CD8-positive, alpha-beta memory T cell (primary cell): ENCODE measurements around the gene MYOM1. TPM values are rescaled to one million over a fixed set of nuclear protein-coding genes. Genes with fewer than 3 reads are reported as not detected.

Source experiments
- CTCF ChIA-PET: fragments of 350-600 bp; sonication (Branson Sonifier 250); formaldehyde crosslinking; loops from one replicate; lab custom pipeline; 2021; ENCODE audit warnings: antibody characterized with exemption; lab: Charles Lee
- POLR2A ChIA-PET: fragments of 350-600 bp; sonication (Branson Sonifier 250); formaldehyde crosslinking; loops from one replicate; lab custom pipeline; 2021; ENCODE audit warnings: antibody characterized with exemption; lab: Charles Lee
- DNase-seq, 5 donors: peaks; one replicate each; pipeline versions ENCODE4 v3.0.0 to v3.0.0-alpha.2; 2020 to 2022; ENCODE audit warnings: mixed read lengths in 1 of 5
- H3K27ac ChIP-seq: one replicate; pipeline ENCODE4 v1.7.0; 2013; ENCODE audit warnings: low read depth, mild to moderate bottlenecking, low read length, moderate library complexity
- H3K27me3 ChIP-seq: 2 replicates; pipeline ENCODE4 v1.7.0; 2013; ENCODE audit warnings: low read length, mild to moderate bottlenecking; ENCODE audit not compliant: insufficient read depth, poor library complexity, severe bottlenecking
- H3K36me3 ChIP-seq: 2 replicates; pipeline ENCODE4 v1.7.0; 2013; ENCODE audit warnings: mild to moderate bottlenecking, low read length, moderate library complexity; ENCODE audit not compliant: insufficient read depth
- H3K4me1 ChIP-seq: 2 replicates; pipeline ENCODE4 v1.7.0; 2013; ENCODE audit warnings: mild to moderate bottlenecking, low read length, moderate library complexity; ENCODE audit not compliant: insufficient read depth
- H3K4me3 ChIP-seq: 2 replicates; pipeline ENCODE4 v1.7.0; 2013; ENCODE audit warnings: mild to moderate bottlenecking, low read length
- H3K9me3 ChIP-seq: 2 replicates; pipeline ENCODE4 v1.7.0; 2013; ENCODE audit warnings: mild to moderate bottlenecking, low read length
- H3K27ac Mint-ChIP-seq, 8 donors: one replicate each; pipeline ENCODE4 v1.8.0; 2020 to 2021; ENCODE audit warnings: mixed read lengths in 8 of 8, mild to moderate bottlenecking in 6 of 8, inconsistent platforms in 3 of 8, moderate library complexity in 3 of 8
- H3K27me3 Mint-ChIP-seq, 2 donors: one replicate each; pipeline ENCODE4 v1.8.0; 2020 to 2021; ENCODE audit warnings: mixed read lengths in 2 of 2, mild to moderate bottlenecking in 1 of 2, moderate library complexity in 1 of 2
- H3K36me3 Mint-ChIP-seq, 3 donors: one replicate each; pipeline ENCODE4 v1.8.0; 2020 to 2021; ENCODE audit warnings: mixed read lengths in 3 of 3, inconsistent platforms in 1 of 3, mild to moderate bottlenecking in 1 of 3
- H3K4me1 Mint-ChIP-seq, 3 donors: one replicate each; pipeline ENCODE4 v1.8.0; 2020 to 2021; ENCODE audit warnings: mixed read lengths in 3 of 3, inconsistent platforms in 1 of 3, mild to moderate bottlenecking in 1 of 3
- H3K4me3 Mint-ChIP-seq, 7 donors: one replicate each; pipeline ENCODE4 v1.8.0; 2020 to 2021; ENCODE audit warnings: mixed read lengths in 7 of 7, mild to moderate bottlenecking in 6 of 7, moderate library complexity in 4 of 7, inconsistent platforms in 2 of 7
- H3K9me3 Mint-ChIP-seq, 5 donors: one replicate each; pipeline ENCODE4 v1.8.0; 2020 to 2022; ENCODE audit warnings: mixed read lengths in 5 of 5, mild to moderate bottlenecking in 3 of 5, moderate library complexity in 2 of 5, inconsistent platforms in 1 of 5
- polyA plus RNA-seq: library from polyadenylated mRNA; unstranded; fragments of 300-500 nt; fragmentation: Illumina TruSeq; gene quantifications from one replicate; pipeline ENCODE4 v1.2.3, GENCODE V29; 2021
- total RNA-seq, 2 experiments: library from RNA; stranded (reverse); gene quantifications; one replicate each; pipeline ENCODE4 v1.2.3, GENCODE V29; 2021

Gene MYOM1
- total and polyA plus RNA-seq, 3 experiments from 2014 or later = 0.84 to 1.2 (median 0.92) TPM

- H3K27me3 ChIP-seq = no peaks in the 10 kb centered on the region
- H3K4me3 ChIP-seq = peak overlapping the region; percentile 96
- Mint-ChIP-seq H3K27me3 (peaks cover 0 to 2% of the 10 kb centered on the region in 2 donors), H3K4me3 (peak overlapping the region; percentile 92 to 98 (median 94)), H3K4me1 (peaks cover 51 to 73% (median 65%) of the 10 kb centered on the region in 3 donors), H3K9me3 (no peaks in the 10 kb centered on the region), H3K27ac (peak overlapping the region; percentile 85 to 98 (median 94)), H3K36me3 (peaks cover 10 to 40% (median 11%) of the 10 kb centered on the region in 3 donors)
- peaks cover 43% of the 10 kb centered on the region for H3K4me1 ChIP-seq
- H3K27ac ChIP-seq = peak overlapping the region; percentile 96
- CTCF ChIA-PET = interaction anchor here (0.9 to 5.7 kb wide), 15 partner anchors 8 to 346 kb away, joined by 3 to 42 read pairs (median 9); partner anchors contain the start of gene MYL12B
- POLR2A ChIA-PET = interaction anchor here (0.6 to 8.7 kb wide), 21 partner anchors 8 to 643 kb away, joined by 3 to 134 read pairs (median 5); partner anchors contain the start of genes MYL12B and SMCHD1
- no peak for DNase-seq
- H3K36me3 ChIP-seq = peaks cover 10% of the 10 kb centered on the region
- no peaks in the 10 kb centered on the region for H3K9me3 ChIP-seq
Measured at GRCh38 chr18:3248062-3248657, 28.4 kb upstream of the MYOM1 start.

GRCh38 chr18:3247240-3248061, 27.7 kb upstream of the MYOM1 start, which contains the start of gene MYL12A:
MYL12A (plus strand) TSS chr18:3247801; CDS start chr18:3253248, 5,447 bp downstream.
- peaks cover 0 to 2% of the 10 kb centered on the region in 2 donors for H3K27me3 Mint-ChIP-seq
- DNase-seq = peak; percentile 78 to 93 (median 86)
- ChIA-PET POLR2A (interaction anchor here (0.6 to 8.7 kb wide), 30 partner anchors 8 to 642 kb away, joined by 3 to 134 read pairs (median 4); partner anchors contain the start of genes MYL12B and SMCHD1), CTCF (interaction anchor here (0.9 to 5.7 kb wide), 23 partner anchors 8 to 346 kb away, joined by 3 to 42 read pairs (median 6); partner anchors contain the start of gene MYL12B)
- Histone ChIP-seq H3K4me3 (peak within 1 kb of the TSS; percentile 96), H3K4me1 (peaks cover 36% of the 10 kb centered on the region), H3K9me3 (no peaks in the 10 kb centered on the region), H3K27me3 (no peaks in the 10 kb centered on the region), H3K36me3 (peaks cover 6% of the 10 kb centered on the region), H3K27ac (peak within 1 kb of the TSS; percentile 96)
- H3K4me3 Mint-ChIP-seq = peak within 1 kb of the TSS; percentile 92 to 98 (median 94)
- peaks cover 7 to 33% (median 8%) of the 10 kb centered on the region in 3 donors for H3K36me3 Mint-ChIP-seq
- H3K27ac Mint-ChIP-seq = peak within 1 kb of the TSS; percentile 91 to 98 (median 97)
- H3K9me3 Mint-ChIP-seq = no peaks in the 10 kb centered on the region
- H3K4me1 Mint-ChIP-seq = peaks cover 43 to 66% (median 58%) of the 10 kb centered on the region in 3 donors

GRCh38 chr18:3246635-3247239, 27.0 kb upstream of the MYOM1 start:
- peak in 2 of 5 donors; percentile 3 to 15 for DNase-seq
- no peaks in the 10 kb centered on the region for H3K9me3 ChIP-seq
- peak overlapping the region; percentile 96 for H3K4me3 ChIP-seq
- peak overlapping the region; percentile 96 for H3K27ac ChIP-seq
- H3K9me3 Mint-ChIP-seq = peaks cover 0 to 7% (median 5%) of the 10 kb centered on the region in 5 donors
- H3K27me3 Mint-ChIP-seq = peaks cover 0 to 2% of the 10 kb centered on the region in 2 donors
- peaks cover 28% of the 10 kb centered on the region for H3K4me1 ChIP-seq
- peaks cover 9 to 36% (median 15%) of the 10 kb centered on the region in 3 donors for H3K36me3 Mint-ChIP-seq
- no peaks in the 10 kb centered on the region for H3K27me3 ChIP-seq
- H3K4me3 Mint-ChIP-seq = peak overlapping the region; percentile 92 to 98 (median 94)
- H3K36me3 ChIP-seq = peaks cover 6% of the 10 kb centered on the region
- CTCF ChIA-PET = interaction anchor here (0.6 to 5.7 kb wide), 37 partner anchors 9 to 420 kb away, joined by 3 to 42 read pairs (median 5); partner anchors contain the start of gene MYL12B
- POLR2A ChIA-PET = interaction anchor here (0.6 to 8.7 kb wide), 17 partner anchors 9 to 347 kb away, joined by 3 to 134 read pairs (median 5); partner anchors contain the start of gene MYL12B
- H3K27ac Mint-ChIP-seq = peak overlapping the region; percentile 91 to 98 (median 97)
- H3K4me1 Mint-ChIP-seq = peaks cover 38 to 59% (median 51%) of the 10 kb centered on the region in 3 donors

GRCh38 chr18:3245853-3246634, 26.3 kb upstream of the MYOM1 start:
- H3K27ac ChIP-seq = peak overlapping the region; percentile 96
- POLR2A ChIA-PET = interaction anchor here (0.6 to 8.7 kb wide), 10 partner anchors 15 to 348 kb away, joined by 3 to 134 read pairs (median 4); partner anchors contain the start of genes LPIN2 and MYL12B
- peak overlapping the region; percentile 92 to 98 (median 94) for H3K4me3 Mint-ChIP-seq
- H3K36me3 Mint-ChIP-seq = peaks cover 9 to 39% (median 18%) of the 10 kb centered on the region in 3 donors
- peak overlapping the region; percentile 96 for H3K4me3 ChIP-seq
- peaks cover 6% of the 10 kb centered on the region for H3K36me3 ChIP-seq
- CTCF ChIA-PET = interaction anchor here (0.6 to 5.7 kb wide), 36 partner anchors 8 to 420 kb away, joined by 3 to 42 read pairs (median 4); partner anchors contain the start of gene MYL12B
- H3K4me1 ChIP-seq = peaks cover 23% of the 10 kb centered on the region
- H3K4me1 Mint-ChIP-seq = peaks cover 33 to 53% (median 45%) of the 10 kb centered on the region in 3 donors
- peaks cover 0 to 2% of the 10 kb centered on the region in 2 donors for H3K27me3 Mint-ChIP-seq
- DNase-seq = peak; percentile 62 to 83 (median 69)
- peaks cover 0 to 11% (median 5%) of the 10 kb centered on the region in 5 donors for H3K9me3 Mint-ChIP-seq
- peak overlapping the region; percentile 91 to 98 (median 97) for H3K27ac Mint-ChIP-seq
- H3K27me3 ChIP-seq = no peaks in the 10 kb centered on the region
- no peaks in the 10 kb centered on the region for H3K9me3 ChIP-seq

DNA sequence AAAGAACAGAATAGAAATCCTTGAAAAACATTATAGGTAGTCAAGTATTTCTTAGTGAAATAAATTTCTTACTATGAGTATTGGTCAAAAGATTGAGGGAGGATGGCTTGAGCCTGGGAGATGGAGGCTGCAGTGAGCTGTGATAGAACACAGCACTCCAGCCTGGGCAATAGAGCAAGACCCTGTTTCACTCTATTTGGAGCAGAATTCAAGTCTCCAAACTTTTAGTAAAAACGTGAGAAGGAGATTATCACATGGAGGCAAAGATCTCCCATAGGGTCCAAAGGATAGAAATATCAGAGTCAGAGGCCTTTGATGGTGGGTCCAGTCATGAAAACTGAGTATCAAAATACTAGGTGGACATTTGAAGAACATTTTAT, 25.4 kb upstream of the MYOM1 start:
- H3K4me3 Mint-ChIP-seq = peak overlapping the region; percentile 92 to 98 (median 94)
- peaks cover 0 to 2% of the 10 kb centered on the region in 2 donors for H3K27me3 Mint-ChIP-seq
- no peaks in the 10 kb centered on the region for H3K9me3 ChIP-seq
- H3K4me1 Mint-ChIP-seq = peaks cover 26 to 45% (median 38%) of the 10 kb centered on the region in 3 donors
- POLR2A ChIA-PET = interaction anchor here (1.3 to 8.7 kb wide), 3 partner anchors 15 to 251 kb away, joined by 3 to 134 read pairs (median 13); partner anchors contain the start of gene MYL12B
- peaks cover 0 to 16% (median 8%) of the 10 kb centered on the region in 5 donors for H3K9me3 Mint-ChIP-seq
- peak overlapping the region; percentile 96 for H3K4me3 ChIP-seq
- peaks cover under 1% of the 10 kb centered on the region for H3K36me3 ChIP-seq
- H3K4me1 ChIP-seq = peaks cover 16% of the 10 kb centered on the region
- H3K27ac ChIP-seq = peak overlapping the region; percentile 96
- H3K36me3 Mint-ChIP-seq = peaks cover 10 to 37% (median 21%) of the 10 kb centered on the region in 3 donors
- no peak for DNase-seq
- no peaks in the 10 kb centered on the region for H3K27me3 ChIP-seq
- H3K27ac Mint-ChIP-seq = peak overlapping the region; percentile 62 to 98 (median 96)
- CTCF ChIA-PET = interaction anchor here (0.9 to 5.7 kb wide), 17 partner anchors 10 to 314 kb away, joined by 3 to 42 read pairs (median 6); partner anchors contain the start of gene MYL12B

- Histone ChIP-seq H3K4me3 (no peak overlapping the region), H3K4me1 (no peaks in the 10 kb centered on the region), H3K27ac (no peak overlapping the region), H3K9me3 (no peaks in the 10 kb centered on the region), H3K27me3 (no peaks in the 10 kb centered on the region), H3K36me3 (no peaks in the 10 kb centered on the region)
- no peak overlapping the region for H3K4me3 Mint-ChIP-seq
- peaks cover 0 to 1% of the 10 kb centered on the region in 2 donors for H3K27me3 Mint-ChIP-seq
- CTCF ChIA-PET = interaction anchor here (1.1 to 1.9 kb wide), 4 partner anchors 8 to 302 kb away, joined by 3 to 6 read pairs (median 4); partner anchors contain the start of gene MYL12A
- H3K36me3 Mint-ChIP-seq = peaks cover 9 to 16% (median 12%) of the 10 kb centered on the region in 3 donors
- H3K9me3 Mint-ChIP-seq = peaks cover 0 to 16% (median 8%) of the 10 kb centered on the region in 5 donors
- POLR2A ChIA-PET = interaction anchor here (0.5 to 0.6 kb wide), 2 partner anchors 9 to 44 kb away, joined by 3 read pairs; no protein-coding TSS in a partner anchor
- peak overlapping the region in 2 of 8 donors; percentile 11 to 18 for H3K27ac Mint-ChIP-seq
- no peak for DNase-seq
- peaks cover 0 to 11% (median 5%) of the 10 kb centered on the region in 3 donors for H3K4me1 Mint-ChIP-seq
Measured at GRCh38 chr18:3238742-3239141, 19.0 kb upstream of the MYOM1 start.
